ENCODE data around the gene ZNF618. TPM values are rescaled to one million over a fixed set of nuclear protein-coding genes. Genes with fewer than 3 reads are reported as not detected.

ZNF618 gene
- total RNA-seq, 2 experiments from 2014 or later = 0.34 to 0.42 TPM

GRCh38 chr9:114031037-114031630 is 155.0 kb downstream of the ZNF618 start:
- Mint-ChIP-seq H3K4me3 (no peak overlapping the region), H3K36me3 (ENCODE audit: low read depth) (no peaks in the 10 kb centered on the region), H3K27ac (no peak overlapping the region), H3K27me3 (ENCODE audit: low read depth) (no peaks in the 10 kb centered on the region), H3K4me1 (ENCODE audit: low read depth) (no peaks in the 10 kb centered on the region), H3K9me3 (ENCODE audit: insufficient read depth) (no peaks in the 10 kb centered on the region)
- CTCF ChIA-PET = no interaction called here
- POLR2A ChIA-PET = no interaction called here
- no peak for DNase-seq
- no peak for ATAC-seq

GRCh38 chr9:114031948-114032840 is 156.1 kb downstream of the ZNF618 start:
- Mint-ChIP-seq H3K27me3 (ENCODE audit: low read depth) (no peaks in the 10 kb centered on the region), H3K36me3 (ENCODE audit: low read depth) (no peaks in the 10 kb centered on the region), H3K9me3 (ENCODE audit: insufficient read depth) (no peaks in the 10 kb centered on the region), H3K4me1 (ENCODE audit: low read depth) (no peaks in the 10 kb centered on the region), H3K4me3 (no peak overlapping the region), H3K27ac (no peak overlapping the region)
- ATAC-seq (no peak), DNase-seq (peak; percentile 7)
- POLR2A ChIA-PET = no interaction called here
- CTCF ChIA-PET = no interaction called here

DNA sequence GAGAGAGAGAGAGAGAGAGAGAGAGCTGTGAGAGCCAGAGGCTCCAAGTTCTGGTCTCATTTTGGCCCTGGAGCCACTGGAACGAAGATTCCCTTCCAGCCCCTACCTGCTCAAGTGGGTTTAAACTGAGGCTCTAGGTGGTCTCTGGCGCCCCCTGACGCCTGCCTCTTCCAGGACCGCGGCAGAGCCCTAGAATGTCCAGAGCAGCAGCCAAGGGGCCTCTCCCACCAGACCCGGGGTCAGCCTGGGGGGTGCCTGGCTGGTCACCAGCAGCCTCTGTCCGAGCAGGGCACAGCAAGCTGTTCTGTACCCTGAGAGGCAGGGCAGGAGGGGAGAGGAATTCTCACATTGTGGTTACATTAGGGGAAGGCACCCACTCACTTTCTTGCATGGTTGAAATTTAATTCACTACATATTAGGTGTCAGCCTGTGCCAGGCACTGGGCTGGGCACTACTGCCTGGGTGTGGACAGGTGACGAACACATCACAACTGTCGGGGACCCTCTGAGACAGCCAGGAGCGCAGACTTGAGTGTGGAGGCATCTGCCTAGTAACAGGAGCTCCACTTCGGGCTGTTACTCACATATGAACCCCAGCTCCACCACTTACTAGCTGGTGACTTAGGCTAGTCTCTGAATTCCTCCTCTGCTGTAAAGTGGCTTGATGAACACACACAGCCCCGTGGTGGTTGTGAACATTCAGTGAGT is 157.4 kb downstream of the ZNF618 start:
- H3K27me3 Mint-ChIP-seq (ENCODE audit: low read depth) = no peaks in the 10 kb centered on the region
- no peaks in the 10 kb centered on the region for H3K4me1 Mint-ChIP-seq (ENCODE audit: low read depth)
- H3K4me3 Mint-ChIP-seq = no peak overlapping the region
- no peak overlapping the region for H3K27ac Mint-ChIP-seq
- ATAC-seq (peak; percentile 39), DNase-seq (peak; percentile 21)
- ChIA-PET POLR2A (no interaction called here), CTCF (no interaction called here)
- H3K9me3 Mint-ChIP-seq (ENCODE audit: insufficient read depth) = no peaks in the 10 kb centered on the region
- no peaks in the 10 kb centered on the region for H3K36me3 Mint-ChIP-seq (ENCODE audit: low read depth)

DNA sequence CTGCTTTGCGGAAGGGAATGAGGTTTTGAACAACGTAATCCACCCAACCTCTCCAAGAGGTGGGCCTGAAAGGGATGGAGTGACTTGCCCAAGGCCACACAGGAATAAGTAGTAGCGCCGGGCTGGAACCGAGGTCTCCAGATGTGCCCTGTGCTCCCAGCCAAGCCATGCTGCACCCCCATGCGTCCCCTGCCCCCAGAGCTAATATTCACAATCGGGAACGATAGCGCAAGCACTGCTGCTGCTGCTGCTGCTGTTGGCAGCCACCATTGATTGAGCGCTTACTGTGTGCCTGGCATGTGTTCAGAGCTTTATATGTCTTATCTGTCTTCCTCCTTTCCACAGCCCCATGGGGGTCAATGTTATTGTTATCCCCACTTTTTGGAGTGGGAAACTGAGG is 158.1 kb downstream of the ZNF618 start:
- no peaks in the 10 kb centered on the region for H3K27me3 Mint-ChIP-seq (ENCODE audit: low read depth)
- POLR2A ChIA-PET = no interaction called here
- CTCF ChIA-PET = no interaction called here

GRCh38 chr9:114034661-114035062 is 158.6 kb downstream of the ZNF618 start:
- CTCF ChIA-PET = no interaction called here
- Mint-ChIP-seq H3K4me3 (no peak overlapping the region), H3K36me3 (ENCODE audit: low read depth) (no peaks in the 10 kb centered on the region), H3K9me3 (ENCODE audit: insufficient read depth) (no peaks in the 10 kb centered on the region), H3K27ac (no peak overlapping the region), H3K27me3 (ENCODE audit: low read depth) (no peaks in the 10 kb centered on the region), H3K4me1 (ENCODE audit: low read depth) (no peaks in the 10 kb centered on the region)
- ATAC-seq (no peak), DNase-seq (peak; percentile 8)
- POLR2A ChIA-PET = no interaction called here

More for the DNA sequence above, 158.1 kb downstream of the ZNF618 start:
- Mint-ChIP-seq H3K36me3 (ENCODE audit: low read depth) (no peaks in the 10 kb centered on the region), H3K27ac (no peak overlapping the region), H3K4me3 (no peak overlapping the region), H3K9me3 (ENCODE audit: insufficient read depth) (no peaks in the 10 kb centered on the region), H3K4me1 (ENCODE audit: low read depth) (no peaks in the 10 kb centered on the region)
- DNase-seq = peak; percentile 17
- ATAC-seq = no peak

DNA sequence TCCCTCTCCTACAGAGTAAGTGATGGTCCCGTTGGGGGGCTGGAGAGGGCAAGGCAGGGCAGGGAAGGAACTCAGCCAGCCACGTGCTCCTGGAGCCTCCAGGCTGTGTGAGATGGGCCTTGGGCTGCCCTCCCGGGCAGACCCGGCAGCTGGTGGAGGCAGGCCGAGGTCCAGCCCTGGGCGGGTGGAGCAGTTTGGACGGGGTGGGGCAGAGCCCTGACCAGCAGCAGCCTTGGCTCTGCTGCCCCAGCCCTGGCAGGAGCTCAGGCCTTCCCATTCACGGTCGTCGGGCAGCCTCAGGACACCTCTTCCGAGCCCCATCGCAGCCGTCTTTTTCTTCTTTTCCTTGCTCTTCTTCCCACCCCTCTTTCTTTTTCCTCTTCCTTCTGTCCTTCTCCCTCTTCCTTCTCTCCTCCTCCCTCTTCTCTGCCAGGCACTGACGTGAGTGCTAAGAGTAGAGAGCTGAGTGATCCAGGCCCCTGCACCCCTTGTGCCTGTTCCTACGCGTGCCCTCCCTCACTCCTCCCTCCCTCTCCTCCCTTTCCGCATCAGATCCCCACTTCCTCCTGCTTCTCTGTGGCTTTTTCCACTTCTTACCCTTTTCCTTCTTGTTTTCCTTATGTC is 159.2 kb downstream of the ZNF618 start:
- DNase-seq = peak; percentile 3
- H3K27me3 Mint-ChIP-seq (ENCODE audit: low read depth) = no peaks in the 10 kb centered on the region
- no peaks in the 10 kb centered on the region for H3K36me3 Mint-ChIP-seq (ENCODE audit: low read depth)
- POLR2A ChIA-PET = no interaction called here
- H3K27ac Mint-ChIP-seq = no peak overlapping the region
- H3K4me1 Mint-ChIP-seq (ENCODE audit: low read depth) = no peaks in the 10 kb centered on the region
- H3K4me3 Mint-ChIP-seq = no peak overlapping the region
- CTCF ChIA-PET = interaction anchor here (1.1 kb wide), 1 partner anchor 1166 kb away, joined by 3 read pairs; no protein-coding TSS in a partner anchor
- H3K9me3 Mint-ChIP-seq (ENCODE audit: insufficient read depth) = no peaks in the 10 kb centered on the region
- no peak for ATAC-seq

GRCh38 chr9:114035845-114036801 is 160.0 kb downstream of the ZNF618 start:
- ChIA-PET CTCF (interaction anchor here (1.1 kb wide), 1 partner anchor 1166 kb away, joined by 3 read pairs; no protein-coding TSS in a partner anchor), POLR2A (no interaction called here)
- ATAC-seq = no peak
- no peaks in the 10 kb centered on the region for H3K4me1 Mint-ChIP-seq (ENCODE audit: low read depth)
- no peak overlapping the region for H3K27ac Mint-ChIP-seq
- H3K36me3 Mint-ChIP-seq (ENCODE audit: low read depth) = no peaks in the 10 kb centered on the region
- H3K27me3 Mint-ChIP-seq (ENCODE audit: low read depth) = no peaks in the 10 kb centered on the region
- H3K9me3 Mint-ChIP-seq (ENCODE audit: insufficient read depth) = no peaks in the 10 kb centered on the region
- H3K4me3 Mint-ChIP-seq = no peak overlapping the region
- peak; percentile 11 for DNase-seq

- ChIA-PET CTCF (no interaction called here), POLR2A (no interaction called here)
- Mint-ChIP-seq H3K27ac (no peak overlapping the region), H3K4me3 (no peak overlapping the region), H3K9me3 (ENCODE audit: insufficient read depth) (no peaks in the 10 kb centered on the region), H3K27me3 (ENCODE audit: low read depth) (no peaks in the 10 kb centered on the region), H3K4me1 (ENCODE audit: low read depth) (no peaks in the 10 kb centered on the region), H3K36me3 (ENCODE audit: low read depth) (no peaks in the 10 kb centered on the region)
- ATAC-seq = no peak
- DNase-seq = no peak
These were observed 161.1 kb downstream of the ZNF618 start for GRCh38 chr9:114037249-114037648.

DNA sequence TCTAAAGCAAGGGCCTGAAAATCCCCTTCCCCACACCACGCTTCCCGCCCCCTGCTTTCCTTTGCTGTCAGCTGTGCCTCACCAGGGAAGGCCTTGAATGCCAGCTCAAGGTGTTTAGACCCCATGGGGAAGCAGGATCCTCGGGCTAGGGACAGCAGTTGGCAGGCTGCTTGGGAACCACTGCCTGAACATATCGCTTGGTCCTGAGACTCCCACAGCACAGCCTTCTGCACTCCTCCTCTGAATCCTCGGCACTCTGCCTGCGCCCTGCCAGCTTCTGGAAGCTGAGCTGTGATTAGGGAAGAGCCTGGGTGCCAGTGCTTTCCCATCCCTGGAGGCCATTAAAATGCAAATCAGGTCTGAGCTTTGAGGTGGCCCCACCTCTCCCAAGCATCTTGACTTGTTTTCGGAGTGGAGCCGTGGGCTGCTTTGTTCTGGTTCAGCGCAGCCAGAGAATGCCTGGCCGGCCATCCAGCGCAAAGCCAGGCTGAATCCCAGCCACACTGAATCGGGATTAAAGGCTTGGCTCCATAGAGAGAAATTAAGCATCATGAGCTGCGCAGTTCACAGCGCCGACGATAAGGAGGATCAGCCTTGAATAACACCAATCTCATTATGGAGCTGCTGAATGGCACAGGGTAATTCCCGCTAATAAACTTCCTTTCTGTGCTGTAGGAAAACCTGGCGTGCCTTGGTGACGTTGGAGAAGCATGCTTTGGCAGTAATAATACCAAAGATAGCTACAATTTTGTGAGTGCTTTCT is 162.0 kb downstream of the ZNF618 start:
- Mint-ChIP-seq H3K9me3 (ENCODE audit: insufficient read depth) (no peaks in the 10 kb centered on the region), H3K27ac (no peak overlapping the region), H3K4me1 (ENCODE audit: low read depth) (no peaks in the 10 kb centered on the region), H3K36me3 (ENCODE audit: low read depth) (no peaks in the 10 kb centered on the region), H3K27me3 (ENCODE audit: low read depth) (no peaks in the 10 kb centered on the region), H3K4me3 (no peak overlapping the region)
- ChIA-PET CTCF (interaction anchor here (1.4 kb wide), 1 partner anchor 9 kb away, joined by 5 read pairs; no protein-coding TSS in a partner anchor), POLR2A (no interaction called here)
- DNase-seq (peak; percentile 4), ATAC-seq (no peak)

DNA sequence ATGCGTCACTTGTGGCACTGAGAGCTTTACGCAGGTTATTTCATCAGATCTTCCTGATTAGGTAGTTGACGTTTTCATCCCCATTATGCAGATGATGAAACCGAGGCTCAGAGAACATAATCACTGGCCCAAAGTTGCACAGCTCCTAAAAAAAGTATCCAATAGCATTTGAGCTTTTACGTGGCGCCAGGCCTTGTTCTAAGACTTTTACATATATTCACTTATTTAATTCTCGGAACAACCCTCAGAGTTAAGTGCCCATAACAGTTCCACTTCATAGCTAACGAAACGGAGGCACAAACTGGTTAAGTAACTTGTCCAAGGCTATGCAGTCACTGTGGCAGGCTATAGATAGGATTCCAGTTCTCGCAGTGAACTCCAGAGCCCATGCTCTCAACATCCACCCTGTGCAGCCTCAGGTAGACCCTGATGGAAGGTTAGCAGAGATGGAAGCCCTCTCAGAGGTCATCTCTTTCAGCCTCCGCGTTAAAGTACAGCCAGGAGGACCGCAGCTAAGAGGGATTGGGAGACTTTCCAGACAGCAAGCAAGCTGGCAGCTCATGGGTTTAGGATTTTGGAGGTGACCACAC is 162.7 kb downstream of the ZNF618 start:
- DNase-seq (peak; percentile 9), ATAC-seq (no peak)
- H3K4me1 Mint-ChIP-seq (ENCODE audit: low read depth) = no peaks in the 10 kb centered on the region
- no peak overlapping the region for H3K27ac Mint-ChIP-seq
- H3K4me3 Mint-ChIP-seq = no peak overlapping the region
- no peaks in the 10 kb centered on the region for H3K9me3 Mint-ChIP-seq (ENCODE audit: insufficient read depth)
- POLR2A ChIA-PET = no interaction called here
- no peaks in the 10 kb centered on the region for H3K36me3 Mint-ChIP-seq (ENCODE audit: low read depth)
- CTCF ChIA-PET = interaction anchor here (1.4 kb wide), 1 partner anchor 8 kb away, joined by 5 read pairs; no protein-coding TSS in a partner anchor
- no peaks in the 10 kb centered on the region for H3K27me3 Mint-ChIP-seq (ENCODE audit: low read depth)
